Fibroblast of skin of scalp (primary cell): Measurements from ENCODE around the gene CD58.

Source experiments
- DNase-seq: peaks from one replicate; pipeline ENCODE4 v3.0.0-alpha.2; 2013

Gene CD58

DNA sequence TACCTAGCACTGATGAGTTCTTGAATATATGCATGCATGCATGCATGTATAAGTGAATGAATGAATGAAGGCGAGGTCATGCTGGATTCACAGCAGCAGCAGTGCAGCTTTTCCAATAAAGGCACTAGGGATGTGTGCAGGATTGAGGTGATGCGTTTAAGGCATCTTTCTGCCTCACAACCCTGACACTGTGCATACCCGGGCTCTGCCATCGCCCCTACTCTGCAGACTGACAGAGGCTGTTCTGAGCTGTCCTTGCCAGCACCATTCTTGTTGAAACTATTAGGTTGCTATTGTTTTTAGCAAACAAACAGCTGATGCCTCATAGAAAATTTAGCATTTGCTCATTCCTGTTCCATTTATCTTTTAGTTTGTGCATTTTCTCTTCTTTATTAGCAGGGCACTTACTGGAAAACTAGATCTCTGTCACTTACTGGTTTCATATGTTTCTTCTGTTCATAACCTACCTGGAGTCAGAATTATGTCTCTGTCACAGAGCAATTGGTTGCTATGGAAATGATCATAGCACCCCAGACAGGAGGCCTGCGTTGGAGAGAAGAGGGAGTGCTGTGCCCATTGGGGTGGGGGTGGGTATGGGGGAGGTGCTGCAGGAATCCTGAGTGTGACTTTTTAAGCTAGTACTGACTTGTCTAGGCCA is 79.0 kb downstream of the CD58 start:
- DNase-seq = no peak

DNA sequence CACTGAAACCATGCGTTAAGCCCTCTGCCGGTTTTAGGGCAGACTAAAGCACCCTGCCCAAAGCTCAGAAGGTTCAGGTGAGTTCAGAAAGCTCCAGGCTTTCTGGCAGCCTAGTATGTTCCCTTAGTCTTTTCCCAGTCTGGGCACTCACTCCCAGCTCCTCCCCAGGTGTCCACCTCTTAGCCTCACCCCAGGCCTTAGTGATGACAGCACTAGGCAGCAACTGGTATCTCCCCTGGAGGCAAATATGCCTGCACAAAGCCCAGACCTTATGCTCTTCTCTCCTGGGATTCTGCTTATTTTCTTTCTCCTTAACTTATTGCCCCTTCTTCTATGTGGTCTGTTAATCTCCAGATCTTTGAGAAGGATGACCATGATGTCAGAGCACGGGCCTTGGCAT is 80.2 kb downstream of the CD58 start:
- no peak for DNase-seq

DNA sequence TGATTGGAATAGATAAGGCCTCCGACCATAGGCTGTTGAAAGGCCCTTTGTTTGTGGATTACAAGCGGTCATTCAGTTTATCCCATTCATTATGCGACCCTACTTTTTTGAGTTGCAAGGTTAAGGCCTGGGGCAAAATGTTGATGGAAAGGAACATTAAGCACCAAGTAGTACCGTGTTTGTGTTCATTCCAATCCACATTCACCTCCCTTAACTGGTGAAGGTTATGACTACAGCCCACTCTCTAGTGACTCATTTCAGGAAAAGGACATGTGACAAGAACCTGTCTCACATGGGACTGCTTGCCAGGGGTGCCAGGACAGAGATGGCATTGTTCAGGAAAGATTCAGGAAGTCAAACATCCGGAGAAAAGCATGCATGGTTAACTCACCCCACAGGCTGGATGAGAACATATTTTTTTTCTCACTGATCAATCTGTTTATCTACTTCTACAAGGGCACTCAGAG is 81.6 kb downstream of the CD58 start:
- DNase-seq = no peak

DNA sequence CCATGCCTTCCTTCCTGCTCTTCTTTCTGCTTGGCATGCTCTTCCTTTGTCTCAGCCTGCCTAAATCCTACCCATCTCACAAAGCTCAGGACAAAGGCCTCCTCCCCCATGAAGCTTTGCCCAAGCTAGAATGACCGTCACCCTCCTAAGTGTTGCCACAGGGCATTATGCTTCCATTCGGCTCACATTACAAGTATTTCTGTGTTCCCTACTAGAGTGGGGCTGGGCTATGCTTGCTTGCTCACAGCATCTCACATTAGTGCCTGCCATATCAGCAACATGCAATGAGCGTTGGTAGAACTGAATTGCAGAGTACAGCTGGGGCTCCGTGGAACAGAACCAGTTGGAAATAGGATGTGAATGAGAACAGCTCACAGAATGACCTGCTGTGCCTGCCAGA is 82.8 kb downstream of the CD58 start:
- DNase-seq = no peak

DNA sequence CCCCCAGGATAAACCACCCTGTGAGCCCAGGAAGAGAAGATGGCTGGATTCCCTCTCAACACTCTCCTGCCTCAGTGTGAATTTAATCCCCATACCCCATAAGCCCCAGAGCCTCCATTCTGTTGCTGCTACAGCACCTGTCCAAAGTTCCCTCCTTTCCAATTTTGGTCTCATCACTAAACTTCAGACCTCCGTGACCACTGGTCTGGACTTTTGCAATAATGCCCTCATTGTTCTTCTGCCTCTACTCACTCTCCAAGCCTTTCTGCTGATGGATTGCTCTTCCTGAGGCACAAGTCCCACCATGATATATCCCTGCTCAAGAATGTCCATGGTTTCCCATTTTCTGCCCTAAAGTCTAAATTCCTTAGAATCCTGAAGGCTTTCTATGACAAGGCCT is 83.2 kb downstream of the CD58 start:
- peak; percentile 19 for DNase-seq

DNA sequence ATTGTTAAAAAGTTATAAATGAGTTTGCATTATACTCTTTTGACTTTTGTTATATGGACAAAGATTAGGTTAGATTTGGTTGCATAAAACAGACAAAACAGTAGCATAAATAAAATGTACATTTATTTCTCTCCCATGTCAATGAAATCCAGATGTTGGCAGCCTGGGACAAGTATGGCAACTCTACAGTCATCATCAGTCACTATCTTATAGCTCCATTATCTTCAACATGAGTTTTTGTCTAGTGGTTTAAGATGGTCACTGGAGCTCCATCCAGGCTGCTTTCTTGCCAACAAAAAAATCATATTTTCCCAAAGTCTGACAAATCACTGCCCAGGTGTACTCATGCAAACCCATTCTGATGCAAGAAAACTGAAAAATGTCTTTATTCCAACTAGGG is 83.8 kb downstream of the CD58 start:
- DNase-seq = no peak

DNA sequence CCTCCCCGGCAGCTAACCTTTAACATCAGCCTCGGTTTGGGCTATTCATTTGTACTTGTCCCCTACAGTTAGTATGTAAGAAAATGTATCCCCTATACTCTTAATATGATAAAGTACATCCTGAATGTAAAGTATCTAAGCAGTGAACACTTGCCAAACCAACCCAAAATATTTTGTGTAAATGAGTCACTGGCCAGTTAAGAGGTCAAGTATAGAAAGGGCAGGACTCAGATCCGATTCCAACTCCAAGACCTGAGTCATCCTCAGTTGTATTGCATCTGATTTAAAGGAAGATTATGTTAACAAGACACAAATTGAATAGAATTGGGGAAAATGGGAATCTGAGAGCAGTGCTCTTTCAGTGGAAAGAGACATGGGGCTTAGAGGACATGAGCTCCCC is 84.4 kb downstream of the CD58 start:
- DNase-seq = peak; percentile 74

DNA sequence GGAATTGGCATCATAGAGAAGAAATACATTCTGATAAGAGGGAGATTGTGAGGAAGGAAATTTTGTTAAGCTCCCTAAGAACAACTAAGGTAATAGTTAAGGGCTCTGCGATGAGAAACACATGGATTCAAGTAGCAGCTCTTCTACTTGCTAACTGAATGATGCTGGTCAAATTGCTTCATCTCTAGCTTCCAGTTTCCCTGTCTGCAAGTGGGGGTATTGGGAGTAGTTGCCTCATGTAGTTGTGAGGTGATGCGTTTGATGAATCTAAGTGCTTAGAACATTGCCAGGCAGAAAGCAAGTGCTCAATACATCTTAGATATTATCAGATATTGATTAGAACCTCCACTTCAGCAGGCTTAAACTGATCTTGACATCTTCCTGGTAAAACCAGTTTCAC is 84.8 kb downstream of the CD58 start:
- no peak for DNase-seq

DNA sequence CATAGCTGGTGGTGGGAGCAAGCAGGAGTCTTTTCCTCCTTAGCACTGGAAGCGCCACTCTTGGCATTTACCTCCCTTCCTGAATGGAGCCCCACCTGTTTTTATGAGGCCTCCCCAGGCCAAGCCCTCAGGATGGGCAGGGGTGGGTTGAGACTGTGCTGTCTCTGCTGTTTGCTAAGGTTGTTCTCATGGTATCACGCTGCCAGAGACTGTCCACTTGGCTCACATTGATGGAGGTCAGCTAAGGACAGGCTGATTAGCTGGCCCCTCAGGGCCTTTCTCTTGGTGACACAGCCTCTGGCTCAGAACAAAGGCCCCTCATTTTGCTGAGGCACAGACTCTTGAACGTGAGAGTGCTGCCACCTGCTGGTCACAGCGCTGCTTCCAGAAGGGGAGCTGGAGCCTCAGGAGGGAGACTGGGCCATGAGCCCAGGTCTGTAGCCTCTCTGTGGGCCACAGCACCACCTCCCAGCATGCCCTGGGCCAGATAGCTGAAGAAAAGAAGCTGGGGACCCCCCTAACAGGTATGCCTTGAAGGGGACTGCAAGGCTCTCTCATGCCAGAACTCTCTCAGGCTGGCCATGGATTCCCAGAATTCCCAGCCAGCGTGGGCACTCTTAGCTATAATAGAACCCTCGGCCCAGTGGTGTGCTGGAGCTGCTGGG is 85.6 kb downstream of the CD58 start:
- DNase-seq = peak; percentile 85

DNA sequence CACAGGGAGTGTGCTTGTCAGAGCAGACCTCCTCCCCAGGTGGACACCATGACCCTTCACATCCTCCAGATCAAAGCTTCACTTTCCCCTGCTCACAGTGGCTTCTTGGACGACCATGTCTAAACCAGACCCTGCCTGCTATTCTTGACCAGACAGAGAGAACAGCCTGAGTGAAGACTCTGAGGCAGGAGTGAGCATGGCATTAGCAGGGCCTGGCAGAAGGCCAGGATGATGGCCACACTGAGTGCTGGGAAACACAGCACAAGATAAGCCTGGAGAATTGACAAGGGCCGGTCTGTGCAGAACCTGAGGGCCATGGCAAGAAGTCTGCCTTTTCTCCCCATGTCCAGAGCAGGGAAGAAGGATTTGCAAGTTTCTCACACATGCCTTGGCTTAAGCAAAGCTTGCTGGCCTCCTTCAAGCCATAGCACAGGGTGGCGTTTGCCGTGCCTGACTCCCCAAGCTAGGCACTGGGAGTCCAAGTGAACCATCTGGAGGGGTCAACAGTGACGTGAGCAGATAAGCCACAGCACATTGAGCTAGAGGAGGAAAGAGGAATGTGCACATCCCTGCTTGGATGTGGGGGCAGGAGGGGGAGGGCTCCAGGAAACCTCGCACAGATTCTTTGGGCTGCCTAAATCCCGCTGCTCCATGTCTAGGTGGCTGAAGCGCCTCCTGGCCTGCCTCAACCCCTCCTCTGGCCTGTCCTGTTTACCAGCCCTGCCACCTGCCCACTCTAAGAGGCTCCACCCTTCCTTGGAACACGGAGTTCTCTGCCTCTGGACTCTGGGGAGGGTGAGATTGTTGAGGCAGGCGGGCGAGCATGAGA is 87.1 kb downstream of the CD58 start:
- no peak for DNase-seq

DNA sequence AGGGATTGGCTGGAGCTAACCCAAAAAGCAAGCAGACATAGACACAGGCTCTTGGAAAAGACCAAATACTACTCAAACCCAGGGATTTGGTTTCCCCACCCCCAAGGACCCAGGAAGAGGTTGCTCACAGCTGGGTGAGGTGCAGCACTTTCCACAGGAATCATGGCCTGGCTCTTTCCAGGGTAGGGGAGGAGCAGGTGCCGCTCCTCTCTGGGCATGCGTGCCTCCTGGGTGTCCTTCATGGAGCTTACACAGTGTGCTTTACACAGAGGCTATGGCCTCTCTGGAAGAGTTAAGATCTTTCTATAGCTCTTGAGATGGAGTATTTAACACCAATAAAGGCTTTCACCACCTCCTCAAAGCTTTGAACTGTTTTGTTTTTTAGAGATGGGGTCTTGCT is 88.3 kb downstream of the CD58 start:
- DNase-seq = no peak

DNA sequence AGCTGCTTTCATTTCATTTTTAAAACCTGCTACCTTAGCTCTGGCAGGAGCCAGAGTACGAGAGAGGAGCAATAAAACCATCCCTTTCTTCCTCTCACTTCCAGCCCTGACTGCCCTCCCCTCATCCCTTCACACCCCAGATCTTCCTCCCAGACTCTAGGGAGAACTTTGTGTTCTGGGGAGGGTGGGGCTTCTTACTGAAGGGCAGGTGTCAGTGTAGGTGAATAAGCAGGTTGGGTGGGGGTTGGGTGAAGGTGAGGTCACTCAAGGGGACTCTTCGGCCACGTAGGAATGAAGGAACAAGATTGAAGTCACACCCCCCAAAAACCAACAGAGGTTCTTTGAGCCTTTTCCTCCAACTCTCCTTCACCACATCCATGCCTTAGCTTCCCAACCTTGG is 88.9 kb downstream of the CD58 start:
- no peak for DNase-seq

DNA sequence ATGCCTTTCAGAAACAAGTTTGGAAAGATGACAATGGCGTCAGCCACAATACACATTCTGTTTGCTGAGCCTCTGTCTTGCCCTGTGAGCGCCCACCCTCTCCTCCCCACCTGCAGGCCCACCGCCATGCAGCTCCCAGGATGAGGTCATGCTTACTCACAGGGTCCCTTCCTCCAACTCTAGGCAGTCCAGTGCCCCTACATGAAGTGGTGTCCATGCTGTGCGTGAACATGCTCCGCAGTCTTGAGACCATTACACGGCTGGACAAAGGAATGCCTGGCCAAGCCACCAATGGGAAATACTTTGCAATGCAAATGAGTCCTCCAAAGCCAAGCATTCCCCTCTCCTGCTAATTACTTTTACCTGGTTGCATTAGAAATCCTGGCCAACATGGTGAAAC is 92.2 kb downstream of the CD58 start:
- DNase-seq = no peak

DNA sequence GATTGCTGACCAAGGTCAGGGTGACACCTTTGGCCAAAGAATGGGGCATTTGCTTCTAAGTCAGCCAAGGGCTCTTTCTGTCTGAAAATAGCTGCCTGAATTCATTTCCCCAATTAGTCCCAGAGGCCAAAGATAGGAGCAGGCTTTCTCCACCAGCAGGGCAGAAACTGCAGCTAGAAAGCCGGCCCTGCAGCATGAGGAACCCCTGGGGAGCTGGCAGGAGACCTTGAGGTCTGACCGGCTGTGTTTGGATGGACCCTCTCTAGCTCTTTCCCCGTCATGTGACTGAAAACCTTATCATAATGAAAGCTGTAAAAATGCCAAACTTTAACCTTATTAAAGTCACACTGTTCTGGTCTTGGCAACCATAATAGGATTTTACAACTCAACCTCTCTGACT is 93.4 kb downstream of the CD58 start:
- DNase-seq = no peak

DNA sequence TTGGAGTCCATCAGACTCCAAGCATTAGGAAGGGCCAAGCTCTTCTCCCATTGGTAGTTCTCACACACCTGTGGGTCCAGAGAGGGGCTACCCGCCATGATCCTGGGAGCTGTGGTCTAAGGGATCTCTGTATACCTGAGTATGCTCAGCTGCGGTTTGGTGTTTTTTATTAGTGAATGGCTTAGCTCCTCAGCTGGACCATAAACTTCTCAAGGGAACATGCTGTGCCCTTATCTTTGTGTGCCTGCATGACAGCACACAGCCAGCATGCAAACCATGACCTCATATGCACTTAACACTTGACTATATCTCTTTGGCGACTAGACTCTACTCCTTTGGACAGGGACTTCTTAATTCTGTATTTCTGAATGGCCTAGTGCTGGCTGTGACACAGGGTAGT is 94.5 kb downstream of the CD58 start:
- no peak for DNase-seq

DNA sequence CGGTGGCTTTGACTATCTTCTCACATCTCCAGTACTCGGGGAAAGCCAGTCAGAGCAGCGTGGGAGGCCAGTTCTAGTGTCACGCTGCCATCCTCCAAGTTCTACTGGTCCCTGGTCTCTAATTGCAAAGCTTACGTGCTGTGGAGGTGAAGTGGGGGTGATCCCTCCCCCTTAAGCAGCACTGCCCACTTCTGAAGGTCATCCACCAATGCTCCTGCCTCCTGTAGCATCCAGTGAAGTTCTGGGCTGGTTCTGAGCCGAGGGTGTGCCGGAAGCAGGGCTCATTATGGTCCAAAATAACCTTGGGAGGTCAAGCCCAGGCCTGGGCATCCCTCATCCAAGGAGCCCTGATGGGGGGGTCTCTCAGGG is 95.0 kb downstream of the CD58 start:
- DNase-seq = no peak

DNA sequence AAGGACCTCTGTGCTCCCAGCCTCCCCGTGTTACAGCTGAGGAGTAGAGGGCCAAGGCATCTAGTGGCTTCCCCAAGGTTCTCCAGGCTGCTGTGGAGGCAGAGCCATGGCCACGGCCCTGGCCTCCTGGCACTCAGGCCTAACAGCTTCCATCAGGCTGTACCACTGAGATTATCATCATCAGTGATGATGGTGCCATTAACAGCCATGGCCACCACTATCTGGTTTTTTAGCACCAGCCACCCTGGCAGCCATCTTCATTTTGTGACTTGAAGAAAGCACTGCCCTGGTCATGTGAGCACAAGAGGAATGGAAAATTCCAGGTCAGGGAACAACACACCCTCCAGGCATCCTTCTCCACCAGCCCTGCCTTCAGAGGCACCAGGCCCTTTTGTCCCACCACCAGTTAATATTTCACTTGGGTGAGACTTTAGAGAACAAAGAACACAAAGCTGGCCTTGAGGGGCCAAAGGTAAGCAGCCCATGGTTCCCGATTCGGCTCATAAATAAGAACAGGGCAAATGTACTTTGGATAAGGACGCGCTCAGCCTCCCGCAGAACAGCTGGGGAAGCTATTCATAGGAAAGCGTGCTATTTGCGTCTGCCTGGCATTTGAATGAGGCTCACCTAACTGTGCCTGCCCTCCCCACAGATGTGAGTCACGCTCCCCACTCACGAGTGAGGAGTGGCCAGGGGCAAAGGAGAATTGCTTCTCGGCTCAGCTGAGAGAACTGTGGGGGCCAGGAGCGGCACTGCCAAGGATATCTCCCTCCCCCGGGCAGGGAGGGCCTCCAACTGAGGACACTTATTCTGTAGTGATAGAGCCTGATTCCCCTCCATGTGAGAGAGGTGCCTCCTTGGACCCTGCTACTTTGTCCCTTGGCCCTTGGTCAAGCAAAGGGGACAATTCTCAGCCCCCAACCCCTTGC is 95.6 kb downstream of the CD58 start:
- no peak for DNase-seq

DNA sequence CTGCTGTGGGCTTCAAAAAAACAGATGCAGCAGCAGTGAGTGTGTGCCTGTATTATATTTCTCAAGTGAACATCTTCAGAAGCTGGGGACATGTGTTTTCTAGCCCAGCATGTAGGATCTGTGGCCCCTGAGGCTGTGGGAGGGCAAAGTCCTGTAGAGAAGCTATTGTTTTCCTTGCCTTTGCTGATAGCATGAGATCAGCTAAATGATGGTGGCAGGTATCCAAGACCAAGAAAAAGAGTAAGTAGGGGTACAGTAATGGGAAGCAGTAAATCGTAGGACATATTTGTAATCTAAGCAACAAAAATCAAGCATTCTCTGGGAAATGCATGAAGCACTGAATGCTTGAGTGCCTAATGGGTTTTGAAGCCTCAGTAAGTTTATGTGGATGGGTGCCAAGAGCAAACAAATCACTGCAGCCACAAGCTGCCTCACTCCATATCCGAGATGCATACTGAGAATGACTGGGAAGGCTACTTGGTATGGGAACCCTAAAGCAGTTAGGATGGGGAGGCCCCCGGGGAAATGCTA is 98.3 kb downstream of the CD58 start:
- DNase-seq = peak; percentile 22

DNA sequence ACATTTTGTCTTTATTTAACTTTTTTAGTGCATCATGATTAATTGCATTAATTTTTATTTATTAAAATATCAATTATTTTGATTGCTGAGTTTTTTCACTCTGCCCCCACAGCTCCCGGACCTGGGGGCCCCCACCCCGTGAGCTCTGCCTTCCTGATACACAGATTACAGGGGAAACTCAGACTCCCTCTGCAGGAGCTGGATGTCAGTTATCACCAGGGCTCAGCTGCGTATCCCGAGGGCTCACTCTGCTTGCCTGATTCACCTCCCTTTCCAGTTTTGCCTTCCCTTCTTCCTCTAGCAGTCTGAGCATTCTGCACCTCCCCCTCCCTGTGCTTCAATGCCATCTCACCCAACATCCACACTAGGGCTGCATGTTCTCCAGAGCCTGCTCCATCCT is 99.6 kb downstream of the CD58 start:
- DNase-seq = no peak

DNA sequence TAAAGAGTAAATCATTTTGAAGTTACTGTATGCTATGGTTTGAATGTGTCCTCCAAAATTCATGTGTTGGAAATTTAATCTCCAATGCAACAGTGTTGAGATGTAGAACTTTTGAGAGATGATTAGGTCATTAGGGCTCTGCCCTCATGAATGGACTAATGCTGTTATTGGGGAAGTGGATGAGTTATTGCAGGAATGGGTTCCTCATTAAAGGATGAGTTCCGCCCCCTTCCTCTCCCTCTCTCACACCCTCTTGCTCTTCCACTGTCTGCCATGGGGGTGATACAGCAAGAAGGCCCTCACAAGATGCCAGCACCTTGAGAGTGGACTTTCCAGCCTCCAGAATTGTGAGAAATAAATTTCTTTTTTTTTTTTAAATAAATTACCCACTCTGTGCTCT is 100.2 kb downstream of the CD58 start:
- no peak for DNase-seq

DNA sequence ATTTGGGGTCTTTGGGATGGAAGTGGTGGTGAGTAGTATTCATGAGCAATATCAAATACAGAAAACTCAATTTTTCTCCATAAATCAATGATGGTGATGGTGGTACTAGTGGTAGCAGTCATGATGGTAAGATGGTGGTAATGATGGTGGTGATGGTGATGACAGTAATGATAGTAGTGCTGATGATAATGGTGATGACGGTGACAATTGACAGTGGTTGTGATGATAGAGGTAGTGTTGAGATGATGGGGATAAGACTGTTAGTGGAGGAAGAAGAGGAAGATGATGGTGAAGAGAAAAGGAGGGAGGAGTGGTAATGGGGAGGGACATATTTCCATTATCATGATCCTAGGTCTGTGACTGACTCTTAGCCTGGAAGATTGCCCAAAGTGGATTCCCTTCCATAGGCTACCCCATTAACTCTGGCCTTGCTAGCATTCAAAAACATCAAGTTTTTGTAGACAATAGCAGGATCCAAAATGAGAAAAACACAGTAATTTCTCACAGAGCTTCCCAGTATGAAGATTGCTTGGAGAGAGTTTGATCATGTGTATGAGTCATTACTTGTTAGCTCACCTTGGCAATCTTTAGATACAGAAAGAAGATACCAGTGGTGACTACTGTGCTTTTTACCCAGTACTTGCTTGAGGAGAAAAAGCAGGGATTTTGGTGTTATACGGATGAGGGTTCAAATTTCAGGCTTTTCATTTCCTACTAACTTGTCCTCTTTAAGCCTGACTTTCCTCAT is 103.8 kb downstream of the CD58 start:
- no peak for DNase-seq
